GM19397 (cell line): ENCODE results near the gene ZNF35.

Experiments
- ATAC-seq: cut with Tn5 transposase; IDR thresholded peaks from one replicate; pipeline ENCODE4 v1.9.1; 2021; ENCODE audit warnings: mild to moderate bottlenecking, moderate library complexity; ENCODE audit not compliant: unreplicated experiment

The ZNF35 gene

GRCh38 chr3:44682182-44682896 is 33.8 kb downstream of the ZNF35 start:
- no peak for ATAC-seq

GRCh38 chr3:44685128-44685800 is 36.7 kb downstream of the ZNF35 start:
- ATAC-seq = peak; percentile 68

GRCh38 chr3:44687898-44688297 is 39.4 kb downstream of the ZNF35 start:
- ATAC-seq = no peak
